ENCODE measurements around the gene MATR3.
"Not testable (repeated sequence)": the region's sequence is repeated elsewhere in the genome, so short reads cannot be mapped to it uniquely, and the experiment has no call there.

The MATR3 gene

GRCh38 chr5:139354186-139354585, 60.6 kb downstream of the MATR3 start:
- DNase-seq (ENCODE audit: low read depth in 2 of 2): no peak

GRCh38 chr5:139355900-139356299, 62.4 kb downstream of the MATR3 start:
- DNase-seq (ENCODE audit: low read depth in 2 of 2): not testable (repeated sequence)

GRCh38 chr5:139358064-139358463, 64.5 kb downstream of the MATR3 start:
- DNase-seq (ENCODE audit: low read depth in 2 of 2): no peak

GRCh38 chr5:139360384-139360783, 66.8 kb downstream of the MATR3 start:
- no peak for DNase-seq (ENCODE audit: low read depth in 2 of 2)

- no peak for DNase-seq (ENCODE audit: low read depth in 2 of 2)
These were observed 68.4 kb downstream of the MATR3 start for GRCh38 chr5:139361835-139362429.

GRCh38 chr5:139363937-139364336, 70.4 kb downstream of the MATR3 start:
- no peak for DNase-seq (ENCODE audit: low read depth in 2 of 2)

GRCh38 chr5:139364466-139364865, 70.9 kb downstream of the MATR3 start:
- DNase-seq (ENCODE audit: low read depth in 2 of 2): no peak

- no peak for DNase-seq (ENCODE audit: low read depth in 2 of 2)
These were observed 75.1 kb downstream of the MATR3 start for GRCh38 chr5:139368613-139369012.

- no peak for DNase-seq (ENCODE audit: low read depth in 2 of 2)
These were observed 75.6 kb downstream of the MATR3 start for GRCh38 chr5:139369181-139369580.

GRCh38 chr5:139371482-139372435, 78.2 kb downstream of the MATR3 start:
- no peak for DNase-seq (ENCODE audit: low read depth in 2 of 2)

- no peak for DNase-seq (ENCODE audit: low read depth in 2 of 2)
These were observed 81.4 kb downstream of the MATR3 start for GRCh38 chr5:139374909-139375308.

GRCh38 chr5:139376364-139376763, 82.8 kb downstream of the MATR3 start:
- DNase-seq (ENCODE audit: low read depth in 2 of 2): no peak

- DNase-seq (ENCODE audit: low read depth in 2 of 2): no peak
These were observed 83.7 kb downstream of the MATR3 start for GRCh38 chr5:139377226-139377625.

GRCh38 chr5:139378101-139378825, 84.7 kb downstream of the MATR3 start:
- no peak for DNase-seq (ENCODE audit: low read depth in 2 of 2)

GRCh38 chr5:139378941-139379361, 85.4 kb downstream of the MATR3 start:
- no peak for DNase-seq (ENCODE audit: low read depth in 2 of 2)

GRCh38 chr5:139379626-139380449, 86.3 kb downstream of the MATR3 start:
- no peak for DNase-seq (ENCODE audit: low read depth in 2 of 2)

Data from stimulated activated CD8-positive, alpha-beta memory T cell treated with anti-CD3 and anti-CD28 coated beads, Interleukin-7, amount 100 ng/mL, for 1 hour (primary cell).